Astrocyte (in vitro differentiated cells and primary cell): ENCODE measurements around the gene OCIAD2. TPM values are rescaled to one million over a fixed set of nuclear protein-coding genes. Genes with fewer than 3 reads are reported as not detected.

Source experiments
- DNase-seq: peaks from one replicate; pipeline ENCODE4 v3.0.0-alpha.2; 2010; ENCODE audit warnings: low read depth
- FAIRE-seq: peaks from 2 replicates; lab custom pipeline; 2011; peaks lifted over from hg19 to GRCh38; lab: Jason Lieb, UNC
- H2AFZ ChIP-seq: 2 replicates; pipeline ENCODE4 v1.6.0; 2012; ENCODE audit warnings: low read depth, low read length, inconsistent platforms
- H3K27ac ChIP-seq: 2 replicates; pipeline ENCODE4 v1.5.1; 2011; ENCODE audit warnings: low read depth, low read length, inconsistent platforms
- H3K27me3 ChIP-seq: 2 replicates; pipeline ENCODE4 v1.6.0; 2011; ENCODE audit warnings: low read length, inconsistent platforms; ENCODE audit not compliant: insufficient read depth
- H3K36me3 ChIP-seq: 2 replicates; pipeline ENCODE4 v1.5.1; 2011; ENCODE audit warnings: low read length, inconsistent platforms; ENCODE audit not compliant: insufficient read depth
- H3K4me1 ChIP-seq: 2 replicates; pipeline ENCODE4 v1.5.1; 2011; ENCODE audit warnings: low read length, inconsistent platforms; ENCODE audit not compliant: insufficient read depth
- H3K4me2 ChIP-seq: 2 replicates; pipeline ENCODE4 v1.6.0; 2012; ENCODE audit warnings: low read length, inconsistent platforms
- H3K4me3 ChIP-seq: 2 replicates; pipeline ENCODE4 v1.5.1; 2011; ENCODE audit warnings: low read depth, mild to moderate bottlenecking, low read length, inconsistent platforms; ENCODE audit not compliant: insufficient read depth
- H3K79me2 ChIP-seq: 2 replicates; pipeline ENCODE4 v1.6.0; 2012; ENCODE audit warnings: mild to moderate bottlenecking, low read length, inconsistent platforms; ENCODE audit not compliant: insufficient read depth
- H3K9ac ChIP-seq: 2 replicates; pipeline ENCODE4 v1.6.0; 2012; ENCODE audit warnings: mild to moderate bottlenecking, low read length, inconsistent platforms
- H3K9me3 ChIP-seq: 2 replicates; pipeline ENCODE4 v1.5.1; 2012; ENCODE audit warnings: low read depth, mild to moderate bottlenecking, low read length, inconsistent platforms; ENCODE audit not compliant: insufficient read depth
- H4K20me1 ChIP-seq: 2 replicates; pipeline ENCODE4 v1.6.0; 2012; ENCODE audit warnings: low read length, inconsistent platforms; ENCODE audit not compliant: insufficient read depth
- H3K27ac Mint-ChIP-seq: one replicate; pipeline ENCODE4 v1.8.0; 2021; ENCODE audit warnings: mild to moderate bottlenecking, mixed read lengths; ENCODE audit not compliant: unreplicated experiment
- H3K27me3 Mint-ChIP-seq: one replicate; pipeline ENCODE4 v1.8.0; 2021; ENCODE audit warnings: low read depth, mixed read lengths; ENCODE audit not compliant: unreplicated experiment
- H3K36me3 Mint-ChIP-seq: one replicate; pipeline ENCODE4 v1.8.0; 2021; ENCODE audit warnings: low read depth, mixed read lengths; ENCODE audit not compliant: unreplicated experiment
- H3K4me1 Mint-ChIP-seq: one replicate; pipeline ENCODE4 v1.8.0; 2021; ENCODE audit warnings: low read depth, mixed read lengths; ENCODE audit not compliant: unreplicated experiment
- H3K4me3 Mint-ChIP-seq: one replicate; pipeline ENCODE4 v1.8.0; 2021; ENCODE audit warnings: mild to moderate bottlenecking, moderate library complexity, mixed read lengths; ENCODE audit not compliant: unreplicated experiment
- H3K9me3 Mint-ChIP-seq: one replicate; pipeline ENCODE4 v1.8.0; 2021; ENCODE audit warnings: mild to moderate bottlenecking, mixed read lengths; ENCODE audit not compliant: unreplicated experiment
- CTCF ChIP-seq: IDR thresholded peaks from 2 replicates; pipeline ENCODE4 v1.5.1; 2011; ENCODE audit warnings: low read depth, mild to moderate bottlenecking, inconsistent platforms, low read length, moderate library complexity; ENCODE audit not compliant: insufficient read depth
- EZH2 ChIP-seq: IDR thresholded peaks from 2 replicates; pipeline ENCODE4 v1.6.1; 2012; ENCODE audit warnings: mild to moderate bottlenecking, low read length, inconsistent platforms; ENCODE audit not compliant: insufficient read depth
- total RNA-seq: library from RNA; stranded (reverse); gene quantifications from 2 replicates; pipeline ENCODE4 v1.2.1, GENCODE V29; 2021

OCIAD2 gene
- total RNA-seq, 1 donor from 2014 or later = 76.1 TPM

GRCh38 chr4:48949518-48950219, 43.1 kb upstream of the OCIAD2 start:
- peaks cover 7% of the 10 kb centered on the region for H3K4me1 Mint-ChIP-seq
- H3K36me3 ChIP-seq = no peaks in the 10 kb centered on the region
- peaks cover 1% of the 10 kb centered on the region for H3K4me1 ChIP-seq
- H3K4me3 ChIP-seq = no peak overlapping the region
- FAIRE-seq (no peak), DNase-seq (no peak)
- TF ChIP-seq CTCF = no peak
- TF ChIP-seq EZH2 = no peak
- no peaks in the 10 kb centered on the region for H3K36me3 Mint-ChIP-seq
- H3K9me3 ChIP-seq = no peaks in the 10 kb centered on the region
- H3K4me2 ChIP-seq = no peak overlapping the region
- H3K79me2 ChIP-seq = no peaks in the 10 kb centered on the region
- H2AFZ ChIP-seq = no peak overlapping the region
- H3K9ac ChIP-seq = no peak overlapping the region
- no peak overlapping the region for H3K27ac ChIP-seq
- H3K9me3 Mint-ChIP-seq = peaks cover 5% of the 10 kb centered on the region
- H4K20me1 ChIP-seq = no peaks in the 10 kb centered on the region
- H3K4me3 Mint-ChIP-seq = no peak overlapping the region
- no peaks in the 10 kb centered on the region for H3K27me3 ChIP-seq
- no peak overlapping the region for H3K27ac Mint-ChIP-seq
- no peaks in the 10 kb centered on the region for H3K27me3 Mint-ChIP-seq

GRCh38 chr4:48949086-48949485, 42.5 kb upstream of the OCIAD2 start:
- no peak overlapping the region for H3K4me3 Mint-ChIP-seq
- Histone ChIP-seq H4K20me1 (no peaks in the 10 kb centered on the region), H3K4me2 (no peak overlapping the region), H3K27ac (no peak overlapping the region), H3K9ac (no peak overlapping the region), H3K79me2 (no peaks in the 10 kb centered on the region), H3K4me1 (peaks cover 3% of the 10 kb centered on the region), H3K4me3 (no peak overlapping the region), H3K9me3 (no peaks in the 10 kb centered on the region), H3K27me3 (no peaks in the 10 kb centered on the region), H2AFZ (no peak overlapping the region), H3K36me3 (no peaks in the 10 kb centered on the region)
- no peaks in the 10 kb centered on the region for H3K36me3 Mint-ChIP-seq
- H3K27ac Mint-ChIP-seq = no peak overlapping the region
- peaks cover 3% of the 10 kb centered on the region for H3K4me1 Mint-ChIP-seq
- TF ChIP-seq EZH2 (no peak), CTCF (no peak)
- DNase-seq = no peak
- H3K9me3 Mint-ChIP-seq = peaks cover 5% of the 10 kb centered on the region
- FAIRE-seq = no peak
- H3K27me3 Mint-ChIP-seq = no peaks in the 10 kb centered on the region

GRCh38 chr4:48947731-48948130, 41.2 kb upstream of the OCIAD2 start:
- TF ChIP-seq CTCF (no peak), EZH2 (no peak)
- Mint-ChIP-seq H3K4me3 (no peak overlapping the region), H3K27me3 (no peaks in the 10 kb centered on the region), H3K9me3 (peaks cover 5% of the 10 kb centered on the region), H3K27ac (no peak overlapping the region), H3K36me3 (no peaks in the 10 kb centered on the region), H3K4me1 (peaks cover 2% of the 10 kb centered on the region)
- Histone ChIP-seq H3K4me3 (no peak overlapping the region), H3K27me3 (no peaks in the 10 kb centered on the region), H3K79me2 (no peaks in the 10 kb centered on the region), H3K9ac (no peak overlapping the region), H2AFZ (no peak overlapping the region), H3K9me3 (no peaks in the 10 kb centered on the region), H3K4me2 (no peak overlapping the region), H3K27ac (no peak overlapping the region), H4K20me1 (no peaks in the 10 kb centered on the region), H3K4me1 (peaks cover 4% of the 10 kb centered on the region), H3K36me3 (no peaks in the 10 kb centered on the region)
- DNase-seq = no peak
- no peak for FAIRE-seq
